Activated CD4-positive, alpha-beta T cell treated with anti-CD3 and anti-CD28 coated beads, Interleukin-2, amount 50 U/mL, for 48 hours (primary cell): Measurements from ENCODE around the gene CSNK2A1.
"Not testable (repeated sequence)": the region's sequence is repeated elsewhere in the genome, so short reads cannot be mapped to it uniquely, and the experiment has no call there.

ENCODE experiments used
- DNase-seq, 2 experiments: peaks; one replicate each; pipeline ENCODE4 v3.0.0-alpha.2; 2020

CSNK2A1 gene

GRCh38 chr20:480044-480443 is 63.5 kb downstream of the CSNK2A1 start:
- DNase-seq: no peak

- DNase-seq: no peak
Observed at GRCh38 chr20:479487-479886, 64.1 kb downstream of the CSNK2A1 start.

GRCh38 chr20:478949-479429 is 64.6 kb downstream of the CSNK2A1 start:
- DNase-seq: no peak

GRCh38 chr20:478010-478948 is 65.3 kb downstream of the CSNK2A1 start:
- DNase-seq: no peak

GRCh38 chr20:476561-477249 is 66.9 kb downstream of the CSNK2A1 start:
- DNase-seq: not testable (repeated sequence)

GRCh38 chr20:475463-476357 is 67.9 kb downstream of the CSNK2A1 start:
- no peak for DNase-seq

GRCh38 chr20:474581-474980 is 69.0 kb downstream of the CSNK2A1 start:
- DNase-seq: no peak

GRCh38 chr20:472889-473292 is 70.7 kb downstream of the CSNK2A1 start:
- no peak for DNase-seq

- no peak for DNase-seq
Observed at GRCh38 chr20:472137-472846, 71.3 kb downstream of the CSNK2A1 start.

GRCh38 chr20:469746-470490 is 73.7 kb downstream of the CSNK2A1 start:
- DNase-seq: no peak

GRCh38 chr20:467755-468154 is 75.8 kb downstream of the CSNK2A1 start:
- DNase-seq: no peak

GRCh38 chr20:462199-462991 is 81.2 kb downstream of the CSNK2A1 start, which contains the start of gene TBC1D20:
Gene TBC1D20, minus strand, starts transcription at chr20:462533. Its CDS starts 128 bp downstream, at chr20:462405.
- peak; percentile 78 to 82 for DNase-seq

- DNase-seq: peak; percentile 48 to 59
Observed at GRCh38 chr20:461254-462198, 82.1 kb downstream of the CSNK2A1 start.

GRCh38 chr20:460707-461106 is 82.9 kb downstream of the CSNK2A1 start:
- no peak for DNase-seq

GRCh38 chr20:460180-460579 is 83.4 kb downstream of the CSNK2A1 start:
- DNase-seq: no peak

- DNase-seq: no peak
Observed at GRCh38 chr20:458776-459175, 84.8 kb downstream of the CSNK2A1 start.

GRCh38 chr20:454951-455350 is 88.6 kb downstream of the CSNK2A1 start:
- no peak for DNase-seq

- not testable (repeated sequence) for DNase-seq
Observed at GRCh38 chr20:452021-452420, 91.6 kb downstream of the CSNK2A1 start.
